Stimulated activated CD4-positive, alpha-beta T cell treated with anti-CD3 and anti-CD28 coated beads, TNF-alpha, amount 100 ng/mL, for 4 hours (primary cell): Measurements from ENCODE around the gene CUL1.

Experiments
- DNase-seq, 3 experiments: peaks; one replicate each; pipeline ENCODE4 v3.0.0-alpha.2; 2020; ENCODE audit warnings: low read depth in 3 of 3

CUL1 gene

GRCh38 chr7:148698397-148699023, at the start of gene CUL1:
Gene CUL1 (plus strand): TSS chr7:148698903. CDS start chr7:148730123, 31,220 bp downstream.
- peak; percentile 77 to 81 (median 78) for DNase-seq

- DNase-seq, result no peak
These were observed 48.4 kb upstream of the CUL1 start for GRCh38 chr7:148650232-148650858.

GRCh38 chr7:148652773-148653172, 45.9 kb upstream of the CUL1 start:
- no peak for DNase-seq

GRCh38 chr7:148657929-148658328, 40.8 kb upstream of the CUL1 start:
- no peak for DNase-seq

- DNase-seq, result no peak
These were observed 37.2 kb upstream of the CUL1 start for GRCh38 chr7:148661471-148661870.

- no peak for DNase-seq
These were observed 36.1 kb upstream of the CUL1 start for GRCh38 chr7:148662646-148663045.

- no peak for DNase-seq
These were observed 34.4 kb upstream of the CUL1 start for GRCh38 chr7:148664324-148664723.

GRCh38 chr7:148665221-148665620, 33.5 kb upstream of the CUL1 start:
- DNase-seq, result no peak

GRCh38 chr7:148669927-148670326, 28.8 kb upstream of the CUL1 start:
- DNase-seq, result no peak

GRCh38 chr7:148670374-148670773, 28.3 kb upstream of the CUL1 start:
- no peak for DNase-seq

- no peak for DNase-seq
These were observed 27.9 kb upstream of the CUL1 start for GRCh38 chr7:148670807-148671206.

GRCh38 chr7:148672041-148672440, 26.7 kb upstream of the CUL1 start:
- no peak for DNase-seq

GRCh38 chr7:148674689-148675088, 24.0 kb upstream of the CUL1 start:
- DNase-seq, result no peak

GRCh38 chr7:148676291-148676690, 22.4 kb upstream of the CUL1 start:
- no peak for DNase-seq

- no peak for DNase-seq
These were observed 16.9 kb upstream of the CUL1 start for GRCh38 chr7:148681821-148682220.

GRCh38 chr7:148684289-148684830, 14.3 kb upstream of the CUL1 start:
- DNase-seq, result no peak

GRCh38 chr7:148686312-148686937, 12.3 kb upstream of the CUL1 start:
- no peak for DNase-seq

GRCh38 chr7:148687555-148687954, 11.1 kb upstream of the CUL1 start:
- DNase-seq, result no peak

GRCh38 chr7:148688526-148688925, 10.2 kb upstream of the CUL1 start:
- DNase-seq, result no peak

- DNase-seq, result no peak
These were observed 5.1 kb upstream of the CUL1 start for GRCh38 chr7:148693651-148694050.

- DNase-seq, result no peak
These were observed 4.1 kb upstream of the CUL1 start for GRCh38 chr7:148694631-148695030.

- DNase-seq, result no peak
These were observed 2.8 kb upstream of the CUL1 start for GRCh38 chr7:148695953-148696352.

- DNase-seq, result no peak
These were observed 1.9 kb upstream of the CUL1 start for GRCh38 chr7:148696787-148697186.
